AG04449 (cell line): Measurements from ENCODE around the gene TMEM61.
"Not testable (repeated sequence)": the region's sequence is repeated elsewhere in the genome, so short reads cannot be mapped to it uniquely, and the experiment has no call there.

Experiments used
- CTCF ChIA-PET: fragments of 350-600 bp; formaldehyde crosslinking; extraction: SDS; loops from one replicate; lab custom pipeline; 2021; ENCODE audit warnings: antibody characterized with exemption; lab: Yijun Ruan, JAX
- POLR2A ChIA-PET: fragments of 400-600, 350-600 bp; formaldehyde crosslinking; extraction: SDS; loops from one replicate; lab custom pipeline; 2020; ENCODE audit warnings: antibody characterized with exemption, inconsistent platforms; lab: Yijun Ruan, JAX
- DNase-seq: peaks from one replicate; pipeline ENCODE4 v3.0.0-alpha.2; 2010; ENCODE audit warnings: low read depth, low spot score
- H3K4me3 ChIP-seq: 2 replicates; pipeline ENCODE4 v1.5.1; 2011; ENCODE audit warnings: low read depth, mild to moderate bottlenecking, control low read depth, low read length
- TF ChIP-seq, protein P1 (sequence below): IDR thresholded peaks from one replicate; pipeline ENCODE4 v1.5.1; 2011; ENCODE audit warnings: mild to moderate bottlenecking, moderate library complexity, low read length, control low read depth, inconsistent platforms; ENCODE audit not compliant: insufficient read depth; ENCODE audit errors: missing control alignments

TMEM61 gene

DNA sequence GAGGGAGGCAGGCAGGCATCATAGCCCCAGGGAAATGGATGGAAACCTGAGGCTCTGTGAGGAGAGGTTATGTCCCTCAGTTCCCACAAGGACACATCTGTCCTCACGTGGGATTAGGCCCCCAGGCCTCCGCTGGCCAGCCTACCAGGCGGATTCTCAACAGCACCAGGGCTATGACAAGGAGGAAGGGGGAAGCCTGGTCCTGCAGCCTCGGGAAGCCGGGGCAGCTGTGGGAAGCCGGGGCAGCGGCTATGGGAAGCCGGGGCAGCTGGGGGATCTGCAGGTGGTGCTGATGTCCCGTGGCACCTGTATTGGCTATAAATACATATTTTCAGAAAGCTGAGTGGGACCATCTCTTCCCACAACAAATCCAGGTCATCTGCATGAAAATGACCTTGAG lies 38.0 kb downstream of the TMEM61 start:
- H3K4me3 ChIP-seq: no peak overlapping the region
- POLR2A ChIA-PET: no interaction called here
- TF ChIP-seq, protein P1, sequence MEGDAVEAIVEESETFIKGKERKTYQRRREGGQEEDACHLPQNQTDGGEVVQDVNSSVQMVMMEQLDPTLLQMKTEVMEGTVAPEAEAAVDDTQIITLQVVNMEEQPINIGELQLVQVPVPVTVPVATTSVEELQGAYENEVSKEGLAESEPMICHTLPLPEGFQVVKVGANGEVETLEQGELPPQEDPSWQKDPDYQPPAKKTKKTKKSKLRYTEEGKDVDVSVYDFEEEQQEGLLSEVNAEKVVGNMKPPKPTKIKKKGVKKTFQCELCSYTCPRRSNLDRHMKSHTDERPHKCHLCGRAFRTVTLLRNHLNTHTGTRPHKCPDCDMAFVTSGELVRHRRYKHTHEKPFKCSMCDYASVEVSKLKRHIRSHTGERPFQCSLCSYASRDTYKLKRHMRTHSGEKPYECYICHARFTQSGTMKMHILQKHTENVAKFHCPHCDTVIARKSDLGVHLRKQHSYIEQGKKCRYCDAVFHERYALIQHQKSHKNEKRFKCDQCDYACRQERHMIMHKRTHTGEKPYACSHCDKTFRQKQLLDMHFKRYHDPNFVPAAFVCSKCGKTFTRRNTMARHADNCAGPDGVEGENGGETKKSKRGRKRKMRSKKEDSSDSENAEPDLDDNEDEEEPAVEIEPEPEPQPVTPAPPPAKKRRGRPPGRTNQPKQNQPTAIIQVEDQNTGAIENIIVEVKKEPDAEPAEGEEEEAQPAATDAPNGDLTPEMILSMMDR: no peak
- no peak for DNase-seq
- CTCF ChIA-PET: interaction anchor here (2.0 to 17.8 kb wide), 3 partner anchors 12 to 72 kb away, joined by 8 to 656 read pairs (median 59); no protein-coding TSS in a partner anchor

DNA sequence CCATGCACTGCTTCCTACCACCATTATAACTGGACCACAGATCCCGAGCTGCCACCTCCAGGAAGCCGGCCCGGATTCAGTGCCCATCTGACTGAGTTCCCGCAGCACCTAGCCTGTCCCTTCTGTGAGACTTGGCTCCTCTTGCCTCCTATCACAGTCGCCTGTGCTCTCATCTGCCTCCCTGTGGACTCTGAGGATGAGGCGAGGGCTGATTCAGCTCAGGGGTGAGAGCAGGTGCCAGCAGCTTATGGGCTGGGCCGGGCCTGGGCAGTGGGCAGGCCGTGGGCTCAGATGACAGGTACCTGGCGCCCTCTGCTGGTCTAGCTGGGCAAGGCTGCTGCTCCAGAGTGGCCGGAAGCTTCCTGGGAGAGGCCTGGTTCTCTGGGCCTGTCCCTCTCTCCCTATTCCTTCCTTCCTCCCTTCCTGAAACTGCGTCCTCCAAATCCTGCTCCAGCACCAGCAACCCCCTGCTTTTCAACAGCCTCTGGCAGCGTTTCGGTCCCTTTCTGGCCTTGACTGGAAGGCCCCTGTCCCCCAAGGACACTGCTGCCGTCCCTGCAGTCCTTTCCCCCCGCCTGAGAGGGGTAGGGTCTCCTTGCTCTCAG lies 41.6 kb downstream of the TMEM61 start:
- TF ChIP-seq, protein P1: peak; percentile 95
- peak; percentile 40 for DNase-seq
- ChIA-PET POLR2A (interaction anchor here (0.5 kb wide), 1 partner anchor 26 kb away, joined by 3 read pairs; no protein-coding TSS in a partner anchor), CTCF (interaction anchor here (0.5 to 17.8 kb wide), 43 partner anchors 8 to 533 kb away, joined by 3 to 656 read pairs (median 5); partner anchors contain the start of gene BSND)
- no peak overlapping the region for H3K4me3 ChIP-seq

DNA sequence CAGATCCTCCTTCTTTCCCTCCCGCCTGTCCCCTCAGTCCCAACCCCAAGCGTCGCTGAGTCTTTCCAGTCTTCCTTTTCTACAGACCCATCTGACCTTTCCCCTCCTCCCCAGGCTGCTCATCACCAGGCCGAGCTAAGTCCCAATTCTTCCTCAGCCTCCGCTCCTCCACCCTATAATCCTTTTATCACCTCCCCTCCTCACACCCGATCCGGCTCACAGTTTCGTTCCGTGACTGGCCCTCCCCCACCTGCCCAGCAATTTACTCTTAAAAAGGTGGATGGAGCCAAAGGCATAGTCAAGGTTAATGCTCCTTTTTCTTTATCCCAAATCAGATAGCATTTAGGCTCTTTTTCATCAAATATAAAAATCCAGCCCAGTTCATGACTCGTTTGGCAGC lies 43.7 kb downstream of the TMEM61 start:
- CTCF ChIA-PET, POLR2A ChIA-PET, DNase-seq, H3K4me3 ChIP-seq: not testable (repeated sequence)

DNA sequence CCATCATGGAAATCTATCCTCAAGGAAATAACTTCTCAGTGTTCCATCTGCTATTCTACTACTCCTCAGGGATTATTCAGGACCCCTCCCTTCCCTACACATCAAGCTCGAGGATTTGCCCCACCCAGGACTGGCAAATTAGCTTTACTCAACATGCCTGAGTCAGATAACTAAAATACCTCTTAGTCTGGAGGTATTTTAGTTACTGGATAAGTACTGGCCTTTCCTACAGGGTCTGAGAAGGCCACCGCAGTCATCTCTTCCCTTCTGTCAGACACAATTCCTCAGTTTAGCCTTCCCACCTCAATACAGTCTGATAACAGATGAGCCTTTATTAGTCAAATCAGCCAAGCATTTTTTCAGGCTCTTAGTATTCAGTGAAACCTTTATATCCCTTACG lies 46.3 kb downstream of the TMEM61 start:
- CTCF ChIA-PET: not testable (repeated sequence)

DNA sequence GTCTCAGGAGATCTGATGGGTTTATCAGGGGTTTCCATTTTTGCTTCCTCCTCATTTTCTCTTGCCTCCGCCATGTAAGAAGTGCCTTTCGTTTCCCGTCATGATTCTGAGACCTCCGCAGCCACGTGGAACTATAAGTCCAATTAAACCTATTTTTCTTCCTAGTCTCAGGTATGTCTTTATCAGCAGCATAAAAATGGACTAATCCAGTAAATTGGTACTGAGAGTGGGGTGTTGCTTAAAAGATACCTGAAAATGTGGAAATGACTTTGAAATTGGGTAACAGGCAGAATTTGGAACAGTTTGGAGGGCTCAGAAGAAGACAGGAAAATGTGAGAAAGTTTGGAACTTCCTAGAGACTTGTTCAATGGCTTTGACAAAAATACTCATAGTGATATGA lies 50.7 kb downstream of the TMEM61 start:
- CTCF ChIA-PET: interaction anchor here (1.5 to 5.8 kb wide), 2 partner anchors 9 to 85 kb away, joined by 6 to 29 read pairs; no protein-coding TSS in a partner anchor

More for the DNA sequence above, 46.3 kb downstream of the TMEM61 start:
- POLR2A ChIA-PET, H3K4me3 ChIP-seq, DNase-seq: not testable (repeated sequence)

DNA sequence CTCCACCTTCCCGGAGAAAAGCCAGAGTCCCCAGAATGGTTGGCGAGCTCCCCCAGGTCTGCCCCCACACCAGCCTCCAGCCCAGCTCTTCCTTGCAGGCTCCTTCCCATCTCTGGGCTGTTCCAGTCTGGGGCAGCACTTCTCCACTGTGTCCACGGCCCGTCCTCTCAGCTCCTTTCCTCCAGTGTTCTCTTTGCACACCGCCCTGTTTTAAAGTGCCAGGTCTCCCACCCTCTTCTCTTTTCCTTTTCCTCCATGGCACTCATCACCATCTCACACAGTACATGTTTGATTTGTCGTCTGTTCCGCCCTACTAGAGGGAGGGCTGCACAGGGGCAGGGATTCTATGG lies 52.8 kb downstream of the TMEM61 start:
- ChIA-PET POLR2A (no interaction called here), CTCF (interaction anchor here (0.7 to 5.8 kb wide), 6 partner anchors 9 to 87 kb away, joined by 3 to 36 read pairs (median 13); no protein-coding TSS in a partner anchor)
- H3K4me3 ChIP-seq: no peak overlapping the region
- DNase-seq: no peak
- TF ChIP-seq, protein P1: no peak

More for the DNA sequence above, 50.7 kb downstream of the TMEM61 start:
- H3K4me3 ChIP-seq, POLR2A ChIA-PET, DNase-seq: not testable (repeated sequence)

DNA sequence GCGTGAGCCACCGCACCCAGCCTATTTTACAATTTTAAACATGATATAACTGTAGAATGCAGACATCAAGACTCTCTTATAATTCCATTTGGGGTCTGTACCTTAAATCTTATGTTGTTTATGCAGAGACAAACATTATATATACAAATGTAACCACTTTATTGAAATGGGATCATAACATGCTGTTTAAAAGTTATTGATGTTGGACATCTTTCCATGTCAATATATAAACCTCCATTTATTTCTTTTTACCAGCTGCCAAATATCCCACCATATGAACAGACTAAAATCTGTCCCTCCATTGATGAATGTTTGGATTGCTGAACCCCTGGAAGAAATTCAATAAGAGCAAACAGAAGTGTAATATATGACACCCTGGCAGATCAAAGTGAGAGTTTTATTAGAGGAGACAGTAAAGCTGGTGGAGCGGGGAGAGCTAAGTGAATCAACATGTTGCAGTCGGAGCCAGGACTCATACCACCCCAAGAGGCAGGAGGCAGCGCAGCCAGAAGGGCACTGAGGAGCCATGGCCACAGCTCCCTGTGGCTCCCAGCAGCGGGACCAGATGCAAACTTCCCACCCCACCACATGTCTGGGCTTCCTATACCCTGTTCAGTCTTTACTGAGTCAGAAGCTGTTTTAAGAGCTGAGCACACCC lies 54.2 kb downstream of the TMEM61 start:
- POLR2A ChIA-PET: no interaction called here
- CTCF ChIA-PET: interaction anchor here (1.3 to 5.8 kb wide), 7 partner anchors 13 to 89 kb away, joined by 4 to 36 read pairs (median 6); no protein-coding TSS in a partner anchor

More for the DNA sequence above, 54.2 kb downstream of the TMEM61 start:
- no peak for DNase-seq
- H3K4me3 ChIP-seq: no peak overlapping the region
- TF ChIP-seq, protein P1: no peak
